Measurements from ENCODE around the gene BNIP5.
"Not testable (repeated sequence)": the region's sequence is repeated elsewhere in the genome, so short reads cannot be mapped to it uniquely, and the experiment has no call there.

BNIP5 gene

GRCh38 chr6:36374194-36374593 lies 37.5 kb upstream of the BNIP5 start:
- Mint-ChIP-seq H3K36me3 (peaks cover 5% of the 10 kb centered on the region), H3K27me3 (peaks cover 4% of the 10 kb centered on the region), H3K27ac (no peak overlapping the region), H3K9me3 (no peaks in the 10 kb centered on the region), H3K4me1 (no peaks in the 10 kb centered on the region), H3K4me3 (no peak overlapping the region)
- CTCF ChIA-PET, result interaction anchor here (0.9 to 1.4 kb wide), 2 partner anchors 9 to 16 kb away, joined by 3 read pairs; no protein-coding TSS in a partner anchor
- DNase-seq, result no peak

- CTCF ChIA-PET, result interaction anchor here (1.1 to 1.4 kb wide), 2 partner anchors 10 to 13 kb away, joined by 3 read pairs; no protein-coding TSS in a partner anchor
- H3K27ac Mint-ChIP-seq, result no peak overlapping the region
- DNase-seq, result no peak
- H3K36me3 Mint-ChIP-seq, result peaks cover 5% of the 10 kb centered on the region
- H3K4me1 Mint-ChIP-seq, result no peaks in the 10 kb centered on the region
- peaks cover 4% of the 10 kb centered on the region for H3K27me3 Mint-ChIP-seq
- H3K4me3 Mint-ChIP-seq, result no peak overlapping the region
- H3K9me3 Mint-ChIP-seq, result no peaks in the 10 kb centered on the region
These were observed 36.8 kb upstream of the BNIP5 start for GRCh38 chr6:36373368-36374019.

- CTCF ChIA-PET, result interaction anchor here (1.0 kb wide), 1 partner anchor 10 kb away, joined by 4 read pairs; no protein-coding TSS in a partner anchor
- no peak overlapping the region for H3K27ac Mint-ChIP-seq
These were observed 35.4 kb upstream of the BNIP5 start for GRCh38 chr6:36372088-36372487.

GRCh38 chr6:36371211-36371610 lies 34.5 kb upstream of the BNIP5 start:
- no peak for DNase-seq
- no peak overlapping the region for H3K4me3 Mint-ChIP-seq
- peaks cover 4% of the 10 kb centered on the region for H3K27me3 Mint-ChIP-seq
- no peak overlapping the region for H3K27ac Mint-ChIP-seq
- H3K36me3 Mint-ChIP-seq, result peaks cover 5% of the 10 kb centered on the region
- H3K4me1 Mint-ChIP-seq, result no peaks in the 10 kb centered on the region
- CTCF ChIA-PET, result interaction anchor here (1.0 kb wide), 1 partner anchor 11 kb away, joined by 4 read pairs; no protein-coding TSS in a partner anchor
- H3K9me3 Mint-ChIP-seq, result no peaks in the 10 kb centered on the region

More at GRCh38 chr6:36372088-36372487, 35.4 kb upstream of the BNIP5 start:
- no peak for DNase-seq
- Mint-ChIP-seq H3K36me3 (peaks cover 5% of the 10 kb centered on the region), H3K4me1 (no peaks in the 10 kb centered on the region), H3K4me3 (no peak overlapping the region), H3K9me3 (no peaks in the 10 kb centered on the region), H3K27me3 (peaks cover 4% of the 10 kb centered on the region)

GRCh38 chr6:36370638-36371037 lies 34.0 kb upstream of the BNIP5 start:
- Mint-ChIP-seq H3K27ac (no peak overlapping the region), H3K36me3 (peaks cover 5% of the 10 kb centered on the region), H3K27me3 (peaks cover 4% of the 10 kb centered on the region), H3K9me3 (no peaks in the 10 kb centered on the region), H3K4me3 (no peak overlapping the region), H3K4me1 (no peaks in the 10 kb centered on the region)
- DNase-seq, result no peak
- CTCF ChIA-PET, result interaction anchor here (0.7 kb wide), 1 partner anchor 24 kb away, joined by 4 read pairs; no protein-coding TSS in a partner anchor

- Mint-ChIP-seq H3K4me1 (no peaks in the 10 kb centered on the region), H3K36me3 (peaks cover 3% of the 10 kb centered on the region), H3K4me3 (no peak overlapping the region), H3K9me3 (no peaks in the 10 kb centered on the region), H3K27me3 (peaks cover 4% of the 10 kb centered on the region), H3K27ac (no peak overlapping the region)
- CTCF ChIA-PET, result interaction anchor here (0.9 to 1.7 kb wide), 2 partner anchors 10 to 25 kb away, joined by 3 to 9 read pairs; no protein-coding TSS in a partner anchor
- DNase-seq, result no peak
These were observed 32.5 kb upstream of the BNIP5 start for GRCh38 chr6:36368921-36369865.

GRCh38 chr6:36368421-36368820 lies 31.7 kb upstream of the BNIP5 start:
- H3K4me1 Mint-ChIP-seq, result no peaks in the 10 kb centered on the region
- no peak for DNase-seq
- CTCF ChIA-PET, result interaction anchor here (1.7 kb wide), 1 partner anchor 9 kb away, joined by 9 read pairs; no protein-coding TSS in a partner anchor
- no peaks in the 10 kb centered on the region for H3K9me3 Mint-ChIP-seq
- H3K4me3 Mint-ChIP-seq, result no peak overlapping the region
- H3K27me3 Mint-ChIP-seq, result peaks cover 4% of the 10 kb centered on the region
- no peak overlapping the region for H3K27ac Mint-ChIP-seq
- peaks cover 3% of the 10 kb centered on the region for H3K36me3 Mint-ChIP-seq

GRCh38 chr6:36367743-36368142 lies 31.1 kb upstream of the BNIP5 start:
- Mint-ChIP-seq H3K9me3 (no peaks in the 10 kb centered on the region), H3K27ac (no peak overlapping the region), H3K27me3 (peaks cover 4% of the 10 kb centered on the region), H3K4me1 (no peaks in the 10 kb centered on the region), H3K36me3 (no peaks in the 10 kb centered on the region), H3K4me3 (no peak overlapping the region)
- DNase-seq, result no peak
- CTCF ChIA-PET, result interaction anchor here (1.7 kb wide), 1 partner anchor 8 kb away, joined by 9 read pairs; no protein-coding TSS in a partner anchor

GRCh38 chr6:36364669-36365479 lies 28.2 kb upstream of the BNIP5 start:
- CTCF ChIA-PET, result interaction anchor here (1.1 kb wide), 1 partner anchor 24 kb away, joined by 3 read pairs; no protein-coding TSS in a partner anchor
- Mint-ChIP-seq H3K9me3 (no peaks in the 10 kb centered on the region), H3K4me1 (peaks cover 3% of the 10 kb centered on the region), H3K4me3 (no peak overlapping the region), H3K27me3 (peaks cover 5% of the 10 kb centered on the region), H3K27ac (no peak overlapping the region), H3K36me3 (no peaks in the 10 kb centered on the region)
- no peak for DNase-seq

GRCh38 chr6:36364061-36364635 lies 27.5 kb upstream of the BNIP5 start:
- DNase-seq, H3K4me3 Mint-ChIP-seq, H3K27ac Mint-ChIP-seq, H3K4me1 Mint-ChIP-seq, H3K9me3 Mint-ChIP-seq, H3K27me3 Mint-ChIP-seq, H3K36me3 Mint-ChIP-seq: not testable (repeated sequence)
- CTCF ChIA-PET, result interaction anchor here (1.5 to 6.6 kb wide), 2 partner anchors 23 to 62 kb away, joined by 6 to 42 read pairs; no protein-coding TSS in a partner anchor

- CTCF ChIA-PET, result interaction anchor here (0.8 to 6.6 kb wide), 3 partner anchors 18 to 61 kb away, joined by 3 to 42 read pairs (median 6); no protein-coding TSS in a partner anchor
- H3K36me3 Mint-ChIP-seq, H3K4me3 Mint-ChIP-seq, H3K4me1 Mint-ChIP-seq, DNase-seq, H3K27ac Mint-ChIP-seq, H3K9me3 Mint-ChIP-seq: not testable (repeated sequence)
- H3K27me3 Mint-ChIP-seq, result peaks cover 16% of the 10 kb centered on the region
These were observed 26.7 kb upstream of the BNIP5 start for GRCh38 chr6:36363371-36363752.

- no peak overlapping the region for H3K4me3 Mint-ChIP-seq
- peaks cover 15% of the 10 kb centered on the region for H3K4me1 Mint-ChIP-seq
- no peak for DNase-seq
- CTCF ChIA-PET, result interaction anchor here (0.6 to 6.6 kb wide), 6 partner anchors 10 to 484 kb away, joined by 3 to 42 read pairs (median 5); no protein-coding TSS in a partner anchor
- no peaks in the 10 kb centered on the region for H3K9me3 Mint-ChIP-seq
- no peaks in the 10 kb centered on the region for H3K36me3 Mint-ChIP-seq
- no peak overlapping the region for H3K27ac Mint-ChIP-seq
- peaks cover 22% of the 10 kb centered on the region for H3K27me3 Mint-ChIP-seq
These were observed 26.1 kb upstream of the BNIP5 start for GRCh38 chr6:36362551-36363370.

All from activated naive CD4-positive, alpha-beta T cell treated with anti-CD3 and anti-CD28 coated beads, Interleukin-2, amount 10 ng/mL, durations not matched to agents 7 days and 5 days (primary cell).